Measurements from ENCODE around the gene FAM161B.
"Not testable (repeated sequence)": the region's sequence is repeated elsewhere in the genome, so short reads cannot be mapped to it uniquely, and the experiment has no call there.

DNA sequence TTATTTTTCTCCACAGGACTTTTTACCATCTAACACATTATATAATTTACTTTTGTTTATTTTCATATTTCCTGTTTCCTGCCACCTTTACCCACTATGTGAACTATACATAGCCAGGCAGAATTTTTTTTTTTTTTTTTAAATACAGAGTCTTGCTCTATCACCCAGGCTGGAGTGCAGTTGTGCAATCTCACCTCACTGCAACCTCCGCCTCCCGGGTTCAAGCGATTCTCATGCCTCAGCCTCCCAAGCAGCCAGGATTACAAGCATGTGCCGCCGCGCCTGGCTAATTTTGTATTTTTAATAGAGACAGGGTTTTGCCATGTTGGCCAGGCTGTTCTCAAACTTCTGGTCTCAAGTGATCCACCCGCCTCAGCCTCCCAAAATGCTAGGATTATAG lies 45.0 kb upstream of the FAM161B start:
- TF ChIP-seq, protein P1, sequence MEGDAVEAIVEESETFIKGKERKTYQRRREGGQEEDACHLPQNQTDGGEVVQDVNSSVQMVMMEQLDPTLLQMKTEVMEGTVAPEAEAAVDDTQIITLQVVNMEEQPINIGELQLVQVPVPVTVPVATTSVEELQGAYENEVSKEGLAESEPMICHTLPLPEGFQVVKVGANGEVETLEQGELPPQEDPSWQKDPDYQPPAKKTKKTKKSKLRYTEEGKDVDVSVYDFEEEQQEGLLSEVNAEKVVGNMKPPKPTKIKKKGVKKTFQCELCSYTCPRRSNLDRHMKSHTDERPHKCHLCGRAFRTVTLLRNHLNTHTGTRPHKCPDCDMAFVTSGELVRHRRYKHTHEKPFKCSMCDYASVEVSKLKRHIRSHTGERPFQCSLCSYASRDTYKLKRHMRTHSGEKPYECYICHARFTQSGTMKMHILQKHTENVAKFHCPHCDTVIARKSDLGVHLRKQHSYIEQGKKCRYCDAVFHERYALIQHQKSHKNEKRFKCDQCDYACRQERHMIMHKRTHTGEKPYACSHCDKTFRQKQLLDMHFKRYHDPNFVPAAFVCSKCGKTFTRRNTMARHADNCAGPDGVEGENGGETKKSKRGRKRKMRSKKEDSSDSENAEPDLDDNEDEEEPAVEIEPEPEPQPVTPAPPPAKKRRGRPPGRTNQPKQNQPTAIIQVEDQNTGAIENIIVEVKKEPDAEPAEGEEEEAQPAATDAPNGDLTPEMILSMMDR (IDR thresholded peaks at IDR 0.05 in 8 of 11, conservative IDR thresholded peaks at IDR 0.05 in 3 of 11) = not testable (repeated sequence)
- not testable (repeated sequence) for TF ChIP-seq POLR2A, POLR2AphosphoS5 (IDR thresholded peaks at IDR 0.05)
